HepG2 (cell line): ENCODE results near the gene TTLL11. TPM values are rescaled to one million over a fixed set of nuclear protein-coding genes. Genes with fewer than 3 reads are reported as not detected.

Experiments used
- CHD2 ChIP-seq: IDR thresholded peaks from 2 replicates; pipeline ENCODE4 v1.6.1; 2011; ENCODE audit warnings: low read depth, low read length, improper control_type of control experiment
- GATAD2A ChIP-seq: IDR thresholded peaks from 2 replicates; pipeline ENCODE4 v1.6.1; 2016
- HHEX ChIP-seq: IDR thresholded peaks from 2 replicates; pipeline ENCODE4 v1.6.1; 2016; ENCODE audit warnings: control low read depth
- HMG20A ChIP-seq: IDR thresholded peaks from 2 replicates; pipeline ENCODE4 v1.6.1; 2016; ENCODE audit warnings: borderline replicate concordance
- KDM2A ChIP-seq: sonication (generic); formaldehyde crosslinking; IDR thresholded peaks from 2 replicates; pipeline ENCODE4 v1.4.0; 2020; ENCODE audit warnings: low read depth, missing genetic modification reagents, borderline replicate concordance
- KDM6A ChIP-seq: IDR thresholded peaks from 2 replicates; pipeline ENCODE4 v1.6.1; 2016; ENCODE audit warnings: low read depth
- KIAA2018 ChIP-seq: sonication (generic); formaldehyde crosslinking; IDR thresholded peaks from 2 replicates; pipeline ENCODE4 v1.5.0; 2020; ENCODE audit warnings: mild to moderate bottlenecking, missing genetic modification reagents, borderline replicate concordance
- KLF12 ChIP-seq: sonication (generic); formaldehyde crosslinking; IDR thresholded peaks from 2 replicates; pipeline ENCODE4 v1.4.0; 2020; ENCODE audit warnings: missing genetic modification reagents, borderline replicate concordance
- SIX4 ChIP-seq: sonication (generic); formaldehyde crosslinking; IDR thresholded peaks from 2 replicates; pipeline ENCODE4 v1.4.0; 2020; ENCODE audit warnings: missing genetic modification reagents
- SNAI1 ChIP-seq: sonication (generic); formaldehyde crosslinking; IDR thresholded peaks from 2 replicates; pipeline ENCODE4 v1.5.0; 2020; ENCODE audit warnings: mild to moderate bottlenecking, missing genetic modification reagents, borderline replicate concordance
- SOX6 ChIP-seq, 2 experiments: fragments of 450-650 bp in 1 of 2; sonication (generic) in 1 of 2; formaldehyde crosslinking in 1 of 2; IDR thresholded peaks; 2 replicates each; pipeline versions ENCODE4 v1.4.0 to v1.6.1; 2017 to 2020; ENCODE audit warnings: antibody characterized with exemption in 1 of 2, mild to moderate bottlenecking in 1 of 2, missing genetic modification reagents in 1 of 2
- TBX3 ChIP-seq: fragments of 450-650 bp; IDR thresholded peaks from 2 replicates; pipeline ENCODE4 v1.6.1; 2017; ENCODE audit warnings: antibody characterized with exemption, mild to moderate bottlenecking, inconsistent platforms, borderline replicate concordance
- TFE3 ChIP-seq: IDR thresholded peaks from 2 replicates; pipeline ENCODE4 v1.6.1; 2016
- TMF1 ChIP-seq: sonication (generic); formaldehyde crosslinking; IDR thresholded peaks from 2 replicates; pipeline ENCODE4 v1.8.1; 2022; ENCODE audit warnings: low read depth, missing genetic modification reagents
- ZBTB38 ChIP-seq: sonication (generic); formaldehyde crosslinking; IDR thresholded peaks from 2 replicates; pipeline ENCODE4 v1.5.1; 2020; ENCODE audit warnings: mild to moderate bottlenecking, missing genetic modification reagents
- ZBTB7B ChIP-seq: sonication (generic); formaldehyde crosslinking; IDR thresholded peaks from 2 replicates; pipeline ENCODE4 v1.4.0; 2020; ENCODE audit warnings: missing genetic modification reagents
- ZNF615 ChIP-seq: sonication (generic); formaldehyde crosslinking; IDR thresholded peaks from 2 replicates; pipeline ENCODE4 v1.5.0; 2020; ENCODE audit warnings: mild to moderate bottlenecking, missing genetic modification reagents, borderline replicate concordance
- ZNF670 ChIP-seq: sonication (generic); formaldehyde crosslinking; IDR thresholded peaks from 2 replicates; pipeline ENCODE4 v1.8.0; 2022; ENCODE audit warnings: mild to moderate bottlenecking, missing genetic modification reagents, borderline replicate concordance
- polyA plus RNA-seq, 8 experiments: library from polyadenylated mRNA; depleted of rRNA in 3 of 8; stranded (reverse) in 7 of 8; unstranded in 1 of 8; fragments of >200 nt; fragmentation: Illumina TruSeq in 4 of 8; extraction: Trizol in 4 of 8; gene quantifications; 2 replicates each; pipeline versions ENCODE4 v1.2.1 to v1.2.3, GENCODE V29; 2011 to 2016; ENCODE audit warnings: low read depth in 4 of 8, missing spikeins in 1 of 8, mixed read lengths in 1 of 8; ENCODE audit not compliant: insufficient read depth in 1 of 8
- total RNA-seq, 5 experiments: library from RNA; depleted of rRNA; stranded (reverse); fragments of >200 nt; fragmentation: Illumina TruSeq; extraction: Trizol; gene quantifications; 2 replicates each; pipeline ENCODE4 v1.2.3, GENCODE V29; 2016; ENCODE audit warnings: low read depth in 1 of 5
- TF ChIP-seq, protein P1 (sequence below): IDR thresholded peaks from 2 replicates; pipeline ENCODE4 v1.6.1; 2012; ENCODE audit warnings: low read depth, low read length, improper control_type of control experiment

The TTLL11 gene
- total and polyA plus RNA-seq, 2 of the 13 experiments (the other 11 are each of a cell fraction or from before 2014, with no cell fraction given), result 4.5 to 5.2 TPM

DNA sequence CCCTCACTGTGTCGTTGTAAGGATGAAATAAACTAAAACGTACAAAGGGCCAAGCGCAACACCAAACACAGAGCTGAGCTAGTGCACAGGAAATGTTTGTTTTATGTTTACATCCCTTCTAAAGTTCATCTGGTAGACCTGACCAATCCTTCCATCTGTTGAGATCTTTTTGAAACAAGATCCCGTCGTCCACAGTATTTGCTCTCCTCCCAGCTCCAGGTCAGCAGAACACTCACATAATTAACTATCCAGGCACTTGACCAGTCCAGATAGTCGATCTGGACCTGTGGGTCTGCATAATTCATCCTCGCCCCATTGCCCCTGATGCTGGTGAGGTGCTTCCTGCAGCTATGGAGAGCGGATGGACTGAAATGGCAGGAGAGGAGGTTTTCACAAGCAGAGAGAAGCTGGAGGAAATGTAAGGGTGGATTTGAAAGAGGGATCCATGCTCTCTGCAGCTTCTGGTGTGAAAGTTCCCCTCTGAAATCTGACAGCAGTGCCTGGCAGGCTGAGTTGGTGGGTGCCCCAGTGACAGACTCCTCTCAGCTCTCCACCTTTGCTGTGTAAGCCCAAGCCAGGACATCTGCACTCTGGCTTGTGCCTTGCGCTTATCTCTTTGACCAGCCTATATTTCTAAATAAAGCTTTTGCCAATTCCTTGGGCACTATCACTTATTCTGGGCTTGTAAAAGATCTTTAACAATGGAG is 102.4 kb downstream of the TTLL11 start (continued):
- TF ChIP-seq HHEX (CRISPR knock-in tag) (no peak), KIAA2018 (CRISPR knock-in tag) (no peak), ZNF670 (CRISPR knock-in tag) (no peak), KLF12 (no peak), HMG20A (peak; percentile 41; the same call in 1 of the 2 replicates), SOX6 (IDR thresholded peaks at IDR 0.05) (no peak), SOX6 (CRISPR knock-in tag; IDR thresholded peaks at IDR 0.05) (peak; percentile 76), TFE3 (CRISPR knock-in tag) (0 out of 2 replicates have a peak, but pooled peaks have one; percentile 24), KDM6A (CRISPR knock-in tag) (peak; percentile 58; the same call in 1 of the 2 replicates), GATAD2A (no peak; the same call in 1 of the 2 replicates), TBX3 (no peak), ZBTB38 (peak; percentile 67), SIX4 (CRISPR knock-in tag) (peak; percentile 97), SNAI1 (CRISPR knock-in tag) (no peak), KDM2A (0 out of 2 replicates have a peak, but pooled peaks have one; percentile 15), TMF1 (CRISPR knock-in tag) (0 out of 2 replicates have a peak, but pooled peaks have one; percentile 58), CHD2 (no peak), ZNF615 (CRISPR knock-in tag) (no peak), ZBTB7B (peak; percentile 17; the same call in 1 of the 2 replicates)
- TF ChIP-seq, protein P1, sequence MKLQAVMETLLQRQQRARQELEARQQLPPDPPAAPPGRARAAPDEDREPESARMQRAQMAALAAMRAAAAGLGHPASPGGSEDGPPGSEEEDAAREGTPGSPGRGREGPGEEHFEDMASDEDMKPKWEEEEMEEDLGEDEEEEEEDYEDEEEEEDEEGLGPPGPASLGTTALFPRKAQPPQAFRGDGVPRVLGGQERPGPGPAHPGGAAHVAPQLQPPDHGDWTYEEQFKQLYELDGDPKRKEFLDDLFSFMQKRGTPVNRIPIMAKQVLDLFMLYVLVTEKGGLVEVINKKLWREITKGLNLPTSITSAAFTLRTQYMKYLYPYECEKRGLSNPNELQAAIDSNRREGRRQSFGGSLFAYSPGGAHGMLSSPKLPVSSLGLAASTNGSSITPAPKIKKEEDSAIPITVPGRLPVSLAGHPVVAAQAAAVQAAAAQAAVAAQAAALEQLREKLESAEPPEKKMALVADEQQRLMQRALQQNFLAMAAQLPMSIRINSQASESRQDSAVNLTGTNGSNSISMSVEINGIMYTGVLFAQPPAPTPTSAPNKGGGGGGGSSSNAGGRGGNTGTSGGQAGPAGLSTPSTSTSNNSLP, result peak; percentile 14; the same call in 1 of the 2 replicates
